GM19238 (cell line): ENCODE measurements around the gene SLC2A5.
"Not testable (repeated sequence)": the region's sequence is repeated elsewhere in the genome, so short reads cannot be mapped to it uniquely, and the experiment has no call there.

ENCODE experiments used
- DNase-seq: peaks from one replicate; pipeline ENCODE4 v3.0.0; 2011; ENCODE audit warnings: low spot score; ENCODE audit not compliant: insufficient read length

The SLC2A5 gene, protein sequence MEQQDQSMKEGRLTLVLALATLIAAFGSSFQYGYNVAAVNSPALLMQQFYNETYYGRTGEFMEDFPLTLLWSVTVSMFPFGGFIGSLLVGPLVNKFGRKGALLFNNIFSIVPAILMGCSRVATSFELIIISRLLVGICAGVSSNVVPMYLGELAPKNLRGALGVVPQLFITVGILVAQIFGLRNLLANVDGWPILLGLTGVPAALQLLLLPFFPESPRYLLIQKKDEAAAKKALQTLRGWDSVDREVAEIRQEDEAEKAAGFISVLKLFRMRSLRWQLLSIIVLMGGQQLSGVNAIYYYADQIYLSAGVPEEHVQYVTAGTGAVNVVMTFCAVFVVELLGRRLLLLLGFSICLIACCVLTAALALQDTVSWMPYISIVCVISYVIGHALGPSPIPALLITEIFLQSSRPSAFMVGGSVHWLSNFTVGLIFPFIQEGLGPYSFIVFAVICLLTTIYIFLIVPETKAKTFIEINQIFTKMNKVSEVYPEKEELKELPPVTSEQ

DNA sequence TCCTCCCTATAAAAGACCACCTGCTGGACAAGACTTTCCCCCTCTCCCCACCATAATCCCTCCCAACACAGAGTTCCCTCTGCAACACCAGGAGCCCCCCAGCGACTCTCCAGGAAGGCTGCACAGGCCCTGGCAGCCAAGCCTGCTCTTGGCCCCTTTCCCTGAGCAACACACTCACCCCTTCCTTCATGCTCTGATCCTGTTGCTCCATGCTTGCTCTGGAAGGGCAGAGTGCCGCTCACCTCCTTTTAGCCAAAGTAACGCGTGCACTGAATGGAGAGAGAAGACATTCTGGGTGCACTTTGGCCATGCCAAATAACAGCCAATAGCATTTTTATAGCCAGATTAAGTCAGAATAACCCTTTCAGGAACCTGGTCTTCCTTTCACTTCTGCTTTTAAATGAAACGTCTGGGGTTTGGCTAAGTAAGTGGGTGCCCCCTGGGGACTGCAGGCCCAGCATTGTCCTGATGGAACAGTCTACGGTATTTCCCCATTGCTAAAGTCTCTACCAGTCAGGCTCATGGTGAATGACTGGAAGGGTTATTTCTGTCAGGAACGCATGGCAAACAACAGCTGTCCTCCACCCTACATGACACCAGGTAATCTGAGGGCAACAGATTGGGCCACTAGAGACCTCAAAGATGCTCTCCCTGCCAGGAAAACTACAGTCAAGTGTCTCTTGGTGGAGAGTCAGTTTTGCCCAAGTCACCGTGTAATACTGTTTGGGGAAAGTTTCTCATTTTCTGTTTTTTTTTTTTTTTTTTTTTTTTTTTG lies at the start of gene SLC2A5:
TSS of gene SLC2A5 (minus strand) at position 310 of the 775 bp plus-strand sequence. CDS start at position 211, 99 bp downstream.
- peak; percentile 84 for DNase-seq

DNA sequence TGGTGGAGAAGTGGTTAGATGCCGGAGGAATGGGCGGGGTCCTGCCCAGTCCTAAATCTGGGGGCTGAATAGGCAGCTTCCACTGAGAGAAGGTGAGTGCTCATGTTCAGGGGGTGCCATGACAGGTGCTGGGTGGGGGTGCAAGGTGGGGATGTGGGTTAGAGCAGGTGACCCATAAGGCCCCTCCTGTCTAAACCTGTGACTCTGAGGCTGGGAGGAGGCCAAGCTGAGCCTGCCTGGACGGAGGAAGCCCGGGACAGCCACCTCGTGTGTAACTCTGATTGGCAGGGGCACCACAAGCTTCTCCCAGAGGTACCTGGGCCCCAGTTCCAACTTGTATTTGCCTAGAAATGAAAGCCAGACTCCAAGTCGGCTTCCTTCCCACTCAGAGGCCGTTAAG lies 48.8 kb upstream of the SLC2A5 start:
- no peak for DNase-seq

DNA sequence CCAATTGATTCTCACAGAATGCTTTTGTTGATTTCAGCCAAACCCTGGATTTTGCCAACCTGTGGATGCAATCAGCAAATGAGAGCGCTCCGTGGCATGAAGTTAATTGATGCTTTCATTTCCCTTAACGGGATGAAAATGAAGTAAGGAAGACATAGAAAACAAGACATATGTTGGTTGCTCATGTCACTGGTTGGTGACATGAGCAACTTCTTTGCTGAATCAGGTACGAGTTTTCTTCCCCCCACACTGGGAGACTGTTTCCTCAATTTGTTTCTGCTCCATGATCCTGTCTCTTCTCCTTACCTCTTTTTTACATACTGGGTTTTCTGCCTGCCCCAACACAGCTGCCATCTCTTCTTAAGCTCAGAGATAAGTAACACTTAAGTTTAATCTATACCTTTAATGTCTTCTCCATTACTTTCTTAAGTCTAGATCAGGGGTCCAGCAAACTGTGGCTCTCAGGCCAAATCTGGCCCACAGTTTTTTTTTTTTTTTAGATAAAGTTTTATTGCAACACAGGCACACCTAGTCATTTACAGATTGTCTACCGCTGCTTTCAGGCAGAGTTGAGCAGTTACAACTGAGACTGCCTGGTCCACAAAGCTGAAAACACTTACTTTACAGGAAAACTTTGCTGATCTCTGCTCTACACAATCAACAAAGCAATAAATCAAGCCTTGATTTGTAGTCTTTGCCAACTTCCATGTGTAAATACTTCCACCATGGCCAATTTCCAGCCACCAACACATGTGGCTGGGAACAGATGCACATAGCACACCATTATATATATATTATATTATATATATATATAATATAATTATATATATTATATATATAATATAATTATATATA lies 46.1 kb upstream of the SLC2A5 start:
- DNase-seq: no peak

DNA sequence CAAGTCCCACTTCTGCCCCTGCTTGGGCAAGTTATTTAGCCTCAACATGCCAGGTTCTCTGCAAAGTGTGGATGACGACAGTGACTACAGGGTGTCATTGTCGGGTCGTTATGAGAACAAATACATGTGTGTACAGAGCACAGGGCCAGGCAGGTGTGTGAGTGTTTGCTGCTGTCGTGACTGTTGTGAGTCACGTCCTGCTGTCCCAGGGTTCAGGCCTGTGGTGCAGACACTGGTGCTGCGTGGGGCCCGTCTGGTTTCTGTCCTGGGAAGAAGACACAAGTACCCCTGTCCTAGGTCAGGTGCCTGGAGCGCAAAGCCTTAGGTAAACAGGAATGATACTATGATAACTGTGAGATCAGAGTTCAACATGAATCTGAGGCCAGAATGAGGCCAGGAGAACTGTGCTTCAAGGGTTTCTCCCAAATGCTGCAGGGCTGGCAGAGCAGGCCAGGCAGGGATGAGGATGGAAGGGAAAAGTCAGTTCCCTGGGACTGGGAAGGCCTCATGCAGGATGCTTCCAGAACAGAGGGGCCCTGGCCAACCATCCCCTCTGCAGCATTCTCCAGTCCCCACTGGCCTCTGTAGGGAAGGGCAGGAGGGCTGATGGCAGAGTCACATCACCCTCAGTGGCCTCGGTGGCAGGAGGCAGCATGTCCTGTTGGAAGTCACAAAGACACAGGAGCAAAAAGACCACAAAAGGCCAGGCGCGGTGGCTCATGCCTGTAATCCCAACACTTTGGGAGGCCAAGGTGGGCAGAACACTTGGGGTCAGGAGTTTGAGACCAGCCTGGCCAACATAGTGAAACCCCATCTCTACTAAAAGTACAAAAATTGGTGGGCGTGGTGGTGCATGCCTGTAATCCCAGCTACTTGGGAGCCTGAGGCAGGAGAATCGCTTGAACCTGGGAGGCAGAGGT lies 43.8 kb upstream of the SLC2A5 start:
- no peak for DNase-seq

DNA sequence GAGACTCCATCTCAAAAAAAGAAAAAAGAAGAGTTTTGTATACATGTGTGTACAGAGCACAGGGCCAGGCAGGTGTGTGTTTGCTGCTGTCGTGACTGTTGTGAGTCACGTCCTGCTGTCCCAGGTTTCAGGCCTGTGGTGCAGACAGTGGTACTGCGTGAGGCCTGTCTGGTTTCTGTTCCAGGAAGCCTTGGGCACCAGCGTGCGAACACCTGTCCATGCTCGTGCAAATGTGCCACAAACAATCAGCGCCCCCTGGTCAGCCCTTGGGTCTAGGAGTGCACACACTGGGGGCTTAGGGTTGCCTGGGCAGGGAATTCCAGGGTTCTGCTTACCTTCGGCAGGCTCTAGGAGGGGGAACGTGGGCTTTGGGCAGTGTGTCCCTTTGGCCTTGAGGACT lies 42.5 kb upstream of the SLC2A5 start:
- no peak for DNase-seq

DNA sequence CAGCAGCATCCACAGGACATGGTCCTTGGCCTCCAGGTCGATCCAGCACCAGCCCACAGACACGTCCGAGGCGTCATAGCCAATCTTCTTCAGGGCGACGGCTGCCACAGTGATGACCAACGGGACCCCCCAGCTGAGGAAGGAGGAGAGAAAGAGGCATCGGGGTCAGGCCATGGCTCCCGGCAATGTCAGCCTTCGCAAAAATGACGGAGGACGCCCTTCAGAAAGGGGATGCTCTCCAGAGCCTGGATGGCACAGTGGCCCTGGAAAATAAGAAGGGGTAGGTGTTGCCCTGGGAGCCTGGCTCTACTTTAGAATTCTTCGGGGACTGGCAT lies 41.9 kb upstream of the SLC2A5 start:
- DNase-seq: no peak

DNA sequence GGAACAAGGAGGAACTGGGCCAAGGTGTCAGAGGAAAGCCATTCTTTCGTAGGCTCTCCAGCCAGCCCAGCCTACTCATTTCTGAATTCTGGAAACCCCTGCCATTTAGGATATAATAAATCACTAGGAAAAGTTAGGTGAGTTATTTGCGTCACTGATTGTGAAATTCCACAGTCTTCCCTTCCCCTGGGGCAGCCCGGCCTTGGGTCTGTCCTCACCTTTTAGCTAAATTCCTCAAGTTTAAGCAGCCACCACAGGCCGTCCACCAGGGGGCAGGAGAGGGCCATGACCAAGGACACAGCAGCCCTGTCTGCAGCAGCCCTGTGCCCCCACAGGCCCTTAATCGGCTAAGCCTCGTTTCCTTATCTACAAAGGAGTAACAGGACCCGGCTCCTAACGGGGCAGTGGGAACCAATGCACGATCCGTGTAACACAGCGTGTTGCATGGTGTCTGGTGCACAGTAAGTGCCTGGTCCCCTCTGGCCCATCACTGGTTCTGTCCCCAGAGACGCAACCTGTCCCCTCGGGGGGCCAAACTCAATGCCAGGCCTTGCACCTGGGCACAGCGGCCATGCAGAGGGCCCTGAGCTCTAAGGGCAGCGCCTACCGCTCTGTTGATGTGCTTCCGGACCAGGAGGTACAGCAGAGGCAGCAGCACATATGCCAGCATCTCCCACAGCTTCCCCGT lies 41.4 kb upstream of the SLC2A5 start:
- DNase-seq: peak; percentile 82

DNA sequence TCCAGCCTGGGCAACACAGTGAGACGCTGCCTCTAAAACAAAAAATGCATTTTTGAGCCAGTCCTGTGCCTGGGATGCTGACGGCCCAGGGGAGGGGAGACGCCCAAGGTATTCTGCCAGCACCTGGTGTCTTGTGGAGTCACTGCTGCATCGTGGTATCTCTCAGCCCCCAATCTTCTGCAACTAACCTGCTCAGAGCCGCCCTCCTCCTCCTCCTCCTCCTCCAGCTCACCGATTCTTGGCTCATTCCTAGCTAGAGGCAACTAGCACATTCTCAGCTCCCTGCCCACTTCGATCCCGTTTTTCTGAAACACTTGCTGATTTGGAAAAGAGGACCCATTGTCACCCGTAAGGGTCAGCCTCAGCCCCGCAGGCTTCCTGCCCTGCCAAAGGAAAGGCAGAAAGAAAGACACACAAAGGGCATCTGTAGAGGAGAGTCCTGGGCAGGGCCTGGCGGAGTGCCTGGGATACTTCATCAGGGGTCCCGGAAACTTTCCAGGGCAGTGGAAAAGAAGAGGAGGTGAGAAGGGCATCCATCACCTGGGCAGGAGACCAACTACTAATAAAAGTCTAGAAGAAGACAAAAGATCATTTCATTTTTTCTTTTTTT lies 38.7 kb upstream of the SLC2A5 start:
- DNase-seq: no peak

DNA sequence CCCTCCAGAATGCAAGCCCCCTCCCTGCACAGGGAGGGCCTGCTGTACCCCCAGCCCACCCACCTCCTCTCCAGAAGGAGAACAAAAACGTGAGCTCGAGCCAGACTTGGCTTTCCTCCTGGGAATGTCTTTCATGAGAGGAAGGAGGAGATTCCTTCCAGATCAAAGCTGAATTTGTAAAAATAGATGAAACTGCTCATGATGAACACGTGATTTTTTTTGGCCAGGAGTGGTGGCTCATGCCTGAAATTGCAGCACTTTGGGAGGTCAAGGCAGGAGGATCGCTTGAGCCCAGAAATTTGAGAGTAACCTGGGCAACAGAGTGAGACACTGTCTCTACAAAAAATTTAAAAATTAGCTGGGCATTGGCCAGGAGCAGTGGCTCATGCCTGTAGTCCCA lies 37.7 kb upstream of the SLC2A5 start:
- no peak for DNase-seq

DNA sequence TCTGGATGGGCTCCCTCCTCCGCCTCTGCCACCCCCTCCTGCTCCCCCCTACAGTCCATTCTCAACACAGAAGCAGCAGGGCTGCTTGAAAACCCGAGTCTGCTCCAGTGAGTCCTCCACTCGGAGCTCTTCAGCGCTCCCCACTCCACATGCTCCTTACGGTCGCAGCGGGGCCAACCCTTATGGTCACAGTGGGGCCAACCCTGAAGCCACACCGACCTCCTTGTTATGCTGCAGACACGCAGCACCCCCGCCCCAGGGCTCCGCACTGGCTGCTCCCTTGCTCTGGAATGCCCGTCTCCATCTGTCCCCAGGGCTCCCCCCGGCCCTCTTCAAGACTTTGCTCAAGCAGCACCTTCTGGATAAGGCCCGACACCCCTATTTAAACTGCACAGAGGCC lies 36.9 kb upstream of the SLC2A5 start:
- no peak for DNase-seq

DNA sequence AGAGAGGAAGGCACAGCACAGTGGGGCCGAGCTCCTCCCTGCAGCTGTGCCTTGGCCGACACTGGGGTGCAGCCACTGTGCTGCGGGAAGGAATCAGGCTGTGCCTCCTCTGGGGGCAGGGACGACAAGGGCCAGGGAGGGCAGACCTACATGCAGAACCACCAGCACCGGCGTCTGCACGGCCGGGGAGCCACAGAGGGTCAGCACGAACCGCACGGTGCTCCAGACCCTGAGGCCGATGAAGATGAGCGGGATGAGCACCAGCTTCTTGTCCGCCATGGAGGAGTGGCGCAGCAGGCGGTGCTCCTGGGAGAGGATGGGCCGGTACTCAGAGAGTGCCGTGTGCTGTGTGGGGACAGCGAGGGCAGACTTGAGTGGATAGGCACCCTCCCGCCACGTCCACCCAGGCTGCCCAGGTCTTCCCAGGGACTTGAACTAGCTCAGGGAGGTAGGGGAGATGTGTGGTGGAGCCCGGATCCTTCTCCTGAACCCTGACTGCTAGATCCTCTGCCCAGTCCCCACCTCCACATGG lies 36.0 kb upstream of the SLC2A5 start:
- DNase-seq: no peak

DNA sequence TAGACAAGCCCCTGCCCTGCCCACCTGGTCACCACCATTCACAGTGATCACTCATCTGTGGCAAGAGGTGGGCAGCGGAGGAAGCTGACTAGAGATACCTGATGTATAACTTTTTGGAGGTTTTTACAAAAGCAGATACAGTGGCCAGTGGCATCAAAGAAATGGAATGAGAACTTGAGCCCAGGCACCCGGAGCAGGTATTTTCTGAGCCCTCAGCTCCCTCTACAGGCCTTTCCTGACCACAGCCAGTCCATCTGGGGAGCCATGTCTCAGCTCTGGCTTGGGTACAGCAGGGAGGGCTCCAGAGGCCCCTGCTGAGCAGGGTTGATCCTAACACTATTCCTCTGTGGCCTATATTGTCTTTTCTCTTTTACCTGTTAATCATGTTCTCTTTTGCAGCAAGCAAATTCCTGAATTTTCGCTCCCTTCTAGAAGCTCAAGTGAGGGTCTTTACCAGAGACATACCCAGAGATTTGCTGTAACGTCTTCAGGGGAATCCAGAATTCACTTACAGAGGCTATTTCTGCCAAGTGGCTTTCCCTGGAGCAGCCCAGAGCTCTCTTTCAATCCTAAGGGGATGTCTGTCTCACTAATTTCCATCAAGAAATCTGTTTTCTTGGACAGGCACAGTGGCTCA lies 32.2 kb upstream of the SLC2A5 start:
- DNase-seq: peak; percentile 76

DNA sequence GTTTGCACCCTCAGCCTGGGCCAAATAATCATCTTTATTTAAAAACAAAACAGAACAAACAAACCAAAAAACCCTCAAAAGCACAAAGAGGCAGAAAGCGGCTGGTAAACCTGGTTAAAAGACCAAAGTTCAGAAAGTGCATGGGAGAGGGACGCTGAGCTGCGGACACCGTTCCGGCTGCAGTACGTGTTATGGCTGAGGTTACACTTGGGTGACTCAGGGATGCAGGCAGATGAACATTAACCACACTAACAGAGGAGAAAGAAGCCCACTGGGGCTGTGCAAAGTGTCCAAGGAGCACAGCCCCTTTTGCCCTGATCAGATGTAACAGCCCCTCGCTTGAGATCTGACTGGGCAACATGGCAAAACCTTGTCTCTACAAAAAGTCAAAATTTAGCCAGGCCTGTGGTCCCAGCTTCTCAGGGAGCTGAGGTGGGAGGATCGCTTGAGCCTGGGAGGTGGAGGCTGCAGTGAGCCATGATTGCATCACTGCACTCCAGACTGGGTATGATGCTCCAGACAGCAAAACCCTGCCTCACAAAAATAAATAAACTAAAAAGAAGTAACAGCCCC lies 31.1 kb upstream of the SLC2A5 start:
- DNase-seq: no peak

DNA sequence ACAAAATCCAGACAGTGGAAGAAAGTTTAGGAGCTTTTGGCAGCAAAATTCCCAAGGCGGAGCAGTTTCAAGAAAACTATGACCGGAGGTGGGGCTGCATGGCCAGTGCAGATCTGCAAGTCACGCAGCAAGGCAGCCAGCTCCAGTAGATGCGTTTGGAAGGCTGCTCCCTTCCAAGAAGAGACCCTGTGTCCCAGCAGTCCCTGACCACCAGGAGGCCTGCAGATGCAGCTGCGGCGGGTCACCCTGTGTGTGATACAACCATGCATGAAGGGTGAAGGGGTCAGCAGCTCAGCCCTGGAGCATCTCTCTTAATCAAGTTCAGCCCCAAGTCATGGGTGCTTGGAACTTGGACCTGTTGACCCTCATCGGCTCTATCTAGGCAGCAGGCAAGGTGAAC lies 30.1 kb upstream of the SLC2A5 start:
- DNase-seq: no peak

DNA sequence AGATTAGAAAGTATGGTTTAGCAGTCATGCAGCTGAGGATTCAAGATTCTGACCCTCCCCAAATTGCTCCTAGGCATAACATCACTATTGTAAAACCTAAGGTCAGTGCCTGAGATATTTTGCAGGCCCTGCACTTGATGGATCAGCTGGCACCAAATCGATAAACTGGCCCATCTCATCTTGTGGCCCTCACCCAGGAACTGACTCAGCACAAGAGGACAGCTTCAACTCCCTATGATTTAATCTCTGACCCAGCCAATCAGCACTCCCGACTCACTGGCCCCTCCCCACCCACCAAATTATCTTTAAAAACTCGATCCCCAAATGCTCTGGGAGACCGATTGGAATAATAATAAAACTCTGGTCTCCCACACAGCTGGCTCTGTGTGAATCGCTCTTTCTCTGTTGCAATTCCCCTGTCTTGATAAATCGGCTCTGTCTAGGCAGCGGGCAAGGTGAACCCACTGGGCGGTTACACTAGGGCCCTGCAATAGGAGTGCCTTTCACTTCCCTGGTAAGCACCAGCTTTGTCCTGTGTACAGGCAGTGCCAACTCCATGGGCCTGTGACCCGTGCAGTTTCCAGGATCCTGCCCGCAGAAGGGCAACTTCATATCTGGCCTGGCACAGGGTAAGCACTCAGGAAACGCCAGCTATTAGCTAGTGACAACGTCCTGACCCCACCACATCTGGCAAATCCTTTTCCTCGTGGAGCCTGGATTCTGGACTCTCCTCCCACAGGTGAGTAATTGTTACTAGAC lies 28.7 kb upstream of the SLC2A5 start:
- no peak for DNase-seq

DNA sequence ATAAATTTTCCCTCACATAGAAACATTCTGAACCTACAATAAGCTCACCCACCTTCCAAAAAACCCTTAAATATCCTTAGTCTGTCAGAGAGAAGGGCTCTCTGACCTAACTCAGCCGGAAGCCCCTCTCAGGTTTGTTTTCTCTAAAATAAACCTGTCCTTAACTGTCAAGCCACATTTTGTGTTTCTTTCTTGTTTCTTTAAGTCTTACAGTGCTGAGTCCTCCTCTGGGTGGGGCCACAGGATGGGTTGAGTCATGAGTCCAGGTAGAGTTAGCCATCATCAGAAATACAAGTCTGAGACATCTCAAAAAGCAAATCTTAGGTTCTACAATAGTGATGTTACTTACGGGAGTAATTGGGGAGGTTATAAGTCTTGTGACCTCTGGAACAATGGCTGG lies 26.4 kb upstream of the SLC2A5 start:
- no peak for DNase-seq

DNA sequence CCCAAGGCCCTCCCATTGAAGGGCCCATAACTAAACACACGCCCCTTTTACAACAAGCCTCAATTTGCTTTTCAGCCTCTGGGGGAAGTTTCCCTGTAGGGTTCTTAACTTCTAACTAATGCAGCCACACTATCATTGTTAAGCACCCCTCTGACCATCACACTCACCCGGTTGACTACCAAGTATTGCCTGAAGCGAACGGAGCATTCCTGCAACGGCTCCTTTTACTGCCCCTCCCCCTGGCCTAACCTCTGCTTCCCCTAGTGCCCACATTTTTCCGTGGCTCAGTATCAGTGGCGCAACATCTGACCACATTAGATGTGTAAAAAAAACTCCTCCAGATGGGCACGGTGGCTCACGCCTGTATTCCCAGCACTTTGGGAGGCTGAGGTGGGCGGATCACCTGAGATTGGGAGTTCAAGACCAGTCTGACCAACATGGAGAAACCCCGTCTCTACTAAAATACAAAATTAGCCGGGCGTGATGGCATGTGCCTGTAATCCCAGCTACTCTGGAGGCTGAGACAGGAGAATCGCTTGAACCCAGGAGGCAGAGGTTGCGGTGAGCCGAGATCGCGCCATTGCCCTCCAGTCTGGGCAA lies 24.7 kb upstream of the SLC2A5 start:
- DNase-seq: not testable (repeated sequence)
